ENCODE results near the gene PMEL.

GRCh38 chr12:56001487-56002100, 35.8 kb upstream of the PMEL start:
- TF ChIP-seq SIN3A (IDR thresholded peaks at IDR 0.05; ENCODE audit: low read depth) (no peak), POLR2AphosphoS5 (IDR thresholded peaks at IDR 0.05; ENCODE audit: low read depth, low read length) (no peak), EGR1 (IDR thresholded peaks at IDR 0.05; ENCODE audit: low read depth) (no peak), EZH2 (IDR thresholded peaks at IDR 0.05) (no peak), SP1 (IDR thresholded peaks at IDR 0.05; ENCODE audit: low read depth) (no peak), ATF3 (IDR thresholded peaks at IDR 0.05) (no peak), EZH2phosphoT487 (IDR thresholded peaks at IDR 0.05; ENCODE audit: borderline replicate concordance) (no peak)
- TF ChIP-seq, protein P1, sequence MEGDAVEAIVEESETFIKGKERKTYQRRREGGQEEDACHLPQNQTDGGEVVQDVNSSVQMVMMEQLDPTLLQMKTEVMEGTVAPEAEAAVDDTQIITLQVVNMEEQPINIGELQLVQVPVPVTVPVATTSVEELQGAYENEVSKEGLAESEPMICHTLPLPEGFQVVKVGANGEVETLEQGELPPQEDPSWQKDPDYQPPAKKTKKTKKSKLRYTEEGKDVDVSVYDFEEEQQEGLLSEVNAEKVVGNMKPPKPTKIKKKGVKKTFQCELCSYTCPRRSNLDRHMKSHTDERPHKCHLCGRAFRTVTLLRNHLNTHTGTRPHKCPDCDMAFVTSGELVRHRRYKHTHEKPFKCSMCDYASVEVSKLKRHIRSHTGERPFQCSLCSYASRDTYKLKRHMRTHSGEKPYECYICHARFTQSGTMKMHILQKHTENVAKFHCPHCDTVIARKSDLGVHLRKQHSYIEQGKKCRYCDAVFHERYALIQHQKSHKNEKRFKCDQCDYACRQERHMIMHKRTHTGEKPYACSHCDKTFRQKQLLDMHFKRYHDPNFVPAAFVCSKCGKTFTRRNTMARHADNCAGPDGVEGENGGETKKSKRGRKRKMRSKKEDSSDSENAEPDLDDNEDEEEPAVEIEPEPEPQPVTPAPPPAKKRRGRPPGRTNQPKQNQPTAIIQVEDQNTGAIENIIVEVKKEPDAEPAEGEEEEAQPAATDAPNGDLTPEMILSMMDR (IDR thresholded peaks at IDR 0.05 in 2 of 3, conservative IDR thresholded peaks at IDR 0.05 in 1 of 3; ENCODE audit: borderline replicate concordance in 1 of 3, insufficient read depth in 1 of 3, low read depth in 2 of 3, low read length in 2 of 3): no peak
